Liver (tissue), 3 donors: Measurements from ENCODE around the gene TAB3.

Source experiments
- GABPA ChIP-seq, 2 donors: IDR thresholded peaks in 1 of 2; conservative IDR thresholded peaks in 1 of 2; 2 replicates each; pipeline ENCODE4 v1.6.1; 2016; ENCODE audit warnings: antibody characterized with exemption in 2 of 2, mild to moderate bottlenecking in 1 of 2, moderate library complexity in 1 of 2
- JUND ChIP-seq, 2 donors: IDR thresholded peaks; 2 replicates each; pipeline ENCODE4 v1.6.1; 2016; ENCODE audit warnings: antibody characterized with exemption in 2 of 2
- RAD21 ChIP-seq, 2 donors: IDR thresholded peaks; 2 replicates each; pipeline ENCODE4 v1.6.1; 2016; ENCODE audit warnings: antibody characterized with exemption in 2 of 2, mild to moderate bottlenecking in 2 of 2
- RXRA ChIP-seq, 2 donors: IDR thresholded peaks; 2 replicates each; pipeline ENCODE4 v1.6.1; 2017 to 2018; ENCODE audit warnings: antibody characterized with exemption in 2 of 2, mild to moderate bottlenecking in 1 of 2
- SP1 ChIP-seq: IDR thresholded peaks from 2 replicates; pipeline ENCODE4 v1.6.1; 2018; ENCODE audit warnings: antibody characterized with exemption, mild to moderate bottlenecking
- YY1 ChIP-seq: IDR thresholded peaks from 2 replicates; pipeline ENCODE4 v1.6.1; 2016; ENCODE audit warnings: antibody characterized with exemption, mild to moderate bottlenecking
- TF ChIP-seq, protein P1 (sequence below): fragments of 150-350 bp; IDR thresholded peaks from 2 replicates; pipeline ENCODE4 v1.5.1; 2017; ENCODE audit warnings: improper control_type of control experiment, low read depth, low read length; ENCODE audit not compliant: missing input control
- TF ChIP-seq, protein P2 (sequence below): IDR thresholded peaks from 2 replicates; pipeline ENCODE4 v1.6.1; 2016; ENCODE audit warnings: antibody characterized with exemption, mild to moderate bottlenecking
- TF ChIP-seq, protein P3 (sequence below): IDR thresholded peaks from 2 replicates; pipeline ENCODE4 v1.6.1; 2016; ENCODE audit warnings: antibody characterized with exemption
- donor health status: healthy.
- donor health status: healthy.

DNA sequence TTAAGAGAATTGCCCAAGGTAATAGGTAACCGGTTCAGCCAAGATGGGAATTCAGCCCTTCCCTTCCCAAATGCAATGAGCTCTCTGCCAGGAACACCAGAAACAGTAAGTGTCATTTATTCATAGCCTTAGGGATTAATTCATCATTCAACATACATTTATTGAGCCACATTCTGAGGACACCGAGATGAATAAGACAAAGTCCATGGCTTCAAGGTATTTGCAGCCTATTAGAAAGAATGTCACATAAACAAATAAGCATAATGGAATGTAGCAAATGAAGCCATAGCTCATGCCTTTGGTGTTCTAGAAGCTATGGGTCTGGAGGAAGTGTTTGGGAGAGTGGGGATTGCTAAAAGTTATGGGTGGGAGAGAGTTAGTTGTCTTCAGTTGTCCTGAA is 6.3 kb upstream of the TAB3 start:
- TF ChIP-seq, protein P1, sequence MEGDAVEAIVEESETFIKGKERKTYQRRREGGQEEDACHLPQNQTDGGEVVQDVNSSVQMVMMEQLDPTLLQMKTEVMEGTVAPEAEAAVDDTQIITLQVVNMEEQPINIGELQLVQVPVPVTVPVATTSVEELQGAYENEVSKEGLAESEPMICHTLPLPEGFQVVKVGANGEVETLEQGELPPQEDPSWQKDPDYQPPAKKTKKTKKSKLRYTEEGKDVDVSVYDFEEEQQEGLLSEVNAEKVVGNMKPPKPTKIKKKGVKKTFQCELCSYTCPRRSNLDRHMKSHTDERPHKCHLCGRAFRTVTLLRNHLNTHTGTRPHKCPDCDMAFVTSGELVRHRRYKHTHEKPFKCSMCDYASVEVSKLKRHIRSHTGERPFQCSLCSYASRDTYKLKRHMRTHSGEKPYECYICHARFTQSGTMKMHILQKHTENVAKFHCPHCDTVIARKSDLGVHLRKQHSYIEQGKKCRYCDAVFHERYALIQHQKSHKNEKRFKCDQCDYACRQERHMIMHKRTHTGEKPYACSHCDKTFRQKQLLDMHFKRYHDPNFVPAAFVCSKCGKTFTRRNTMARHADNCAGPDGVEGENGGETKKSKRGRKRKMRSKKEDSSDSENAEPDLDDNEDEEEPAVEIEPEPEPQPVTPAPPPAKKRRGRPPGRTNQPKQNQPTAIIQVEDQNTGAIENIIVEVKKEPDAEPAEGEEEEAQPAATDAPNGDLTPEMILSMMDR, result no peak
- TF ChIP-seq GABPA (IDR thresholded peaks at IDR 0.05 in 1 of 2, conservative IDR thresholded peaks at IDR 0.05 in 1 of 2) (no peak), JUND (IDR thresholded peaks at IDR 0.05) (no peak), YY1 (no peak), RAD21 (IDR thresholded peaks at IDR 0.05) (no peak), SP1 (no peak), RXRA (IDR thresholded peaks at IDR 0.05) (no peak)
- TF ChIP-seq, protein P2, sequence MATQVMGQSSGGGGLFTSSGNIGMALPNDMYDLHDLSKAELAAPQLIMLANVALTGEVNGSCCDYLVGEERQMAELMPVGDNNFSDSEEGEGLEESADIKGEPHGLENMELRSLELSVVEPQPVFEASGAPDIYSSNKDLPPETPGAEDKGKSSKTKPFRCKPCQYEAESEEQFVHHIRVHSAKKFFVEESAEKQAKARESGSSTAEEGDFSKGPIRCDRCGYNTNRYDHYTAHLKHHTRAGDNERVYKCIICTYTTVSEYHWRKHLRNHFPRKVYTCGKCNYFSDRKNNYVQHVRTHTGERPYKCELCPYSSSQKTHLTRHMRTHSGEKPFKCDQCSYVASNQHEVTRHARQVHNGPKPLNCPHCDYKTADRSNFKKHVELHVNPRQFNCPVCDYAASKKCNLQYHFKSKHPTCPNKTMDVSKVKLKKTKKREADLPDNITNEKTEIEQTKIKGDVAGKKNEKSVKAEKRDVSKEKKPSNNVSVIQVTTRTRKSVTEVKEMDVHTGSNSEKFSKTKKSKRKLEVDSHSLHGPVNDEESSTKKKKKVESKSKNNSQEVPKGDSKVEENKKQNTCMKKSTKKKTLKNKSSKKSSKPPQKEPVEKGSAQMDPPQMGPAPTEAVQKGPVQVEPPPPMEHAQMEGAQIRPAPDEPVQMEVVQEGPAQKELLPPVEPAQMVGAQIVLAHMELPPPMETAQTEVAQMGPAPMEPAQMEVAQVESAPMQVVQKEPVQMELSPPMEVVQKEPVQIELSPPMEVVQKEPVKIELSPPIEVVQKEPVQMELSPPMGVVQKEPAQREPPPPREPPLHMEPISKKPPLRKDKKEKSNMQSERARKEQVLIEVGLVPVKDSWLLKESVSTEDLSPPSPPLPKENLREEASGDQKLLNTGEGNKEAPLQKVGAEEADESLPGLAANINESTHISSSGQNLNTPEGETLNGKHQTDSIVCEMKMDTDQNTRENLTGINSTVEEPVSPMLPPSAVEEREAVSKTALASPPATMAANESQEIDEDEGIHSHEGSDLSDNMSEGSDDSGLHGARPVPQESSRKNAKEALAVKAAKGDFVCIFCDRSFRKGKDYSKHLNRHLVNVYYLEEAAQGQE, result no peak
- TF ChIP-seq, protein P3, sequence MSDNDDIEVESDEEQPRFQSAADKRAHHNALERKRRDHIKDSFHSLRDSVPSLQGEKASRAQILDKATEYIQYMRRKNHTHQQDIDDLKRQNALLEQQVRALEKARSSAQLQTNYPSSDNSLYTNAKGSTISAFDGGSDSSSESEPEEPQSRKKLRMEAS, result no peak
